ENCODE data around the gene NUDT2.

- TF ChIP-seq CTCF (IDR thresholded peaks at IDR 0.05; ENCODE audit: insufficient read depth, low read depth, low read length), result no peak
- TF ChIP-seq EZH2 (IDR thresholded peaks at IDR 0.05; ENCODE audit: insufficient read depth, low read length), result no peak
Observed at GRCh38 chr9:34372467-34373011, 43.2 kb downstream of the NUDT2 start.
